ENCODE results near the gene SLC25A21.

SLC25A21 gene

DNA sequence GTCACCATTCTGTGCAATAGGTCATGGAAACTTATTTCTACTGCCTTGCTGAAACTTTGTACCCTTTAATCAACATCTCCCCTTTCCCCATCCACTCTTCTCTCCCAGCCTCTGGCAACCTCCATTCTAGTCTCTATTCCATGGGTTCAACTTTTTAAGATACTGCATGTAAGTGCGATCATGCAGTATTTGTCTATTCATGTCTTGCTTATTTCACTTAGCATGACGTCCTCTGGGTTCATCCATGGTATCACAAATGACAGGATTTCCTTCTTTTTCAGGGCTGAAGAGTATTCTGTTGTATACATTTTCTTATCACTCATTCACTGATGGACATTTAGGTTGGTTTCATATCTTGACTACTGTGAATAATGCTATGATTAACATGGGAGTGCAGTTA, 288.4 kb downstream of the SLC25A21 start:
- WGBS (ENCODE audit: insufficient coverage), result no CpG with 5 or more reads among the region's 2 CpGs
- no peaks in the 10 kb centered on the region for H3K27me3 ChIP-seq (replicated peaks in 2 of 5; ENCODE audit: control insufficient read depth in 4 of 5, insufficient read depth in 5 of 5, low read length in 4 of 5)
- no peaks in the 10 kb centered on the region for H3K4me1 ChIP-seq (ENCODE audit: control extremely low read depth in 1 of 4, control insufficient read depth in 4 of 4, insufficient read depth in 4 of 4, low read length in 3 of 4)
- peaks cover 0 to 3% (median 0%) of the 10 kb centered on the region in 5 experiments for H3K9me3 ChIP-seq (ENCODE audit: control extremely low read depth in 1 of 5, control insufficient read depth in 4 of 5, insufficient read depth in 2 of 5, low read depth in 1 of 5, low read length in 4 of 5)
- no peaks in the 10 kb centered on the region for H3K36me3 ChIP-seq (ENCODE audit: control insufficient read depth in 4 of 4, insufficient read depth in 4 of 4, low read length in 3 of 4)
- POLR2A ChIA-PET, result no interaction called here
- no peak overlapping the region for H3K27ac ChIP-seq (ENCODE audit: insufficient read depth in 1 of 2, low read depth in 1 of 2, low read length in 2 of 2, poor library complexity in 1 of 2, severe bottlenecking in 2 of 2)
- DNase-seq, result no peak
- CTCF ChIA-PET, result no interaction called here
- no peak overlapping the region for H3K4me3 ChIP-seq (ENCODE audit: control insufficient read depth in 1 of 7, extremely low read depth in 1 of 7, insufficient read depth in 4 of 7, low read depth in 2 of 7, low read length in 6 of 7)

DNA sequence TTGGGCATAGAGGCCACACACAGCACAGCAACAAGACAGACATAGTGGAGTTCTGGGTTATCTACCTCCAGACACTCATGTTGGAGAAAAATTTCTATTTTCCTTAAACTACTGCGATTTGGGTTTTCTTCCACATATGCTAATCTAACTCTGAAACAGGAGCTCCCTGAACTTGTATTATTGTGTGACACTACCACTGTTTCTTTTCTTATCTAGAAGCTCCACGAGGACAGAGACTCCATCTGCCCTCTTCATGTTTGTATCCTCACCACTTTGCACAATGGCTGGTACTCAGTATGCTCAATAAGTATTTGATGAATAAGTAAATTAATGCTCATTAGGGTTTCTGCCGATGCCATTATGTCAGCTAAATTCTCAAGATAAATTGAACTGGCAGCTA, 292.1 kb downstream of the SLC25A21 start:
- Histone ChIP-seq H3K27me3 (replicated peaks in 2 of 5; ENCODE audit: control insufficient read depth in 4 of 5, insufficient read depth in 5 of 5, low read length in 4 of 5) (peaks cover 0 to 2% (median 0%) of the 10 kb centered on the region in 5 experiments), H3K4me1 (ENCODE audit: control extremely low read depth in 1 of 4, control insufficient read depth in 4 of 4, insufficient read depth in 4 of 4, low read length in 3 of 4) (no peaks in the 10 kb centered on the region), H3K4me3 (ENCODE audit: control insufficient read depth in 1 of 7, extremely low read depth in 1 of 7, insufficient read depth in 4 of 7, low read depth in 2 of 7, low read length in 6 of 7) (no peak overlapping the region), H3K9me3 (ENCODE audit: control extremely low read depth in 1 of 5, control insufficient read depth in 4 of 5, insufficient read depth in 2 of 5, low read depth in 1 of 5, low read length in 4 of 5) (peaks cover 0 to 3% (median 0%) of the 10 kb centered on the region in 5 experiments), H3K27ac (ENCODE audit: insufficient read depth in 1 of 2, low read depth in 1 of 2, low read length in 2 of 2, poor library complexity in 1 of 2, severe bottlenecking in 2 of 2) (no peak overlapping the region), H3K36me3 (ENCODE audit: control insufficient read depth in 4 of 4, insufficient read depth in 4 of 4, low read length in 3 of 4) (no peaks in the 10 kb centered on the region)
- ChIA-PET POLR2A (no interaction called here), CTCF (no interaction called here)
- 80% methylated on average over 1 of the region's 3 CpGs for WGBS (ENCODE audit: insufficient coverage)
- no peak for DNase-seq

DNA sequence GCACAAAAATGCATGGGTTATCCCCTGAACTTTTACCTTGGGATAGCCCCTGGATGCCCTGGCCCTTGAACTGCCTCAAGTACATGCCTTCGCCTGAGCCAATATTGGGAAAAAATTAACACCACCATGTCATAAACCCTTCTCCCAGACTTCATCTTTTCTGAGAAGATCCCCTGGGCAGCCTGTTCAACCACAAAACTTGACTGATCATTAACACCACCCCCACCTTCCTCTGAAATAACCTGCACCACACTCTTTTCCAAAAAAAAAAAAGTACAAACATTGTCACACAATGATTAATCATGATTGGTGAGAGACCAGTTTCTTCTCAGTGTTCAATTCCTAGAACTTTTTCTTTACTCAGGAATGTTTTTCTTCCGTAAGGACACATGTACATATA, 292.8 kb downstream of the SLC25A21 start:
- 78% methylated on average over 2 of the region's 2 CpGs for WGBS (ENCODE audit: insufficient coverage)
- no peak overlapping the region for H3K4me3 ChIP-seq (ENCODE audit: control insufficient read depth in 1 of 7, extremely low read depth in 1 of 7, insufficient read depth in 4 of 7, low read depth in 2 of 7, low read length in 6 of 7)
- ChIA-PET CTCF (no interaction called here), POLR2A (no interaction called here)
- H3K9me3 ChIP-seq (ENCODE audit: control extremely low read depth in 1 of 5, control insufficient read depth in 4 of 5, insufficient read depth in 2 of 5, low read depth in 1 of 5, low read length in 4 of 5), result no peaks in the 10 kb centered on the region
- H3K4me1 ChIP-seq (ENCODE audit: control extremely low read depth in 1 of 4, control insufficient read depth in 4 of 4, insufficient read depth in 4 of 4, low read length in 3 of 4), result no peaks in the 10 kb centered on the region
- no peak overlapping the region for H3K27ac ChIP-seq (ENCODE audit: insufficient read depth in 1 of 2, low read depth in 1 of 2, low read length in 2 of 2, poor library complexity in 1 of 2, severe bottlenecking in 2 of 2)
- H3K36me3 ChIP-seq (ENCODE audit: control insufficient read depth in 4 of 4, insufficient read depth in 4 of 4, low read length in 3 of 4), result no peaks in the 10 kb centered on the region
- H3K27me3 ChIP-seq (replicated peaks in 2 of 5; ENCODE audit: control insufficient read depth in 4 of 5, insufficient read depth in 5 of 5, low read length in 4 of 5), result peaks cover 0 to 2% (median 0%) of the 10 kb centered on the region in 5 experiments
- no peak for DNase-seq

DNA sequence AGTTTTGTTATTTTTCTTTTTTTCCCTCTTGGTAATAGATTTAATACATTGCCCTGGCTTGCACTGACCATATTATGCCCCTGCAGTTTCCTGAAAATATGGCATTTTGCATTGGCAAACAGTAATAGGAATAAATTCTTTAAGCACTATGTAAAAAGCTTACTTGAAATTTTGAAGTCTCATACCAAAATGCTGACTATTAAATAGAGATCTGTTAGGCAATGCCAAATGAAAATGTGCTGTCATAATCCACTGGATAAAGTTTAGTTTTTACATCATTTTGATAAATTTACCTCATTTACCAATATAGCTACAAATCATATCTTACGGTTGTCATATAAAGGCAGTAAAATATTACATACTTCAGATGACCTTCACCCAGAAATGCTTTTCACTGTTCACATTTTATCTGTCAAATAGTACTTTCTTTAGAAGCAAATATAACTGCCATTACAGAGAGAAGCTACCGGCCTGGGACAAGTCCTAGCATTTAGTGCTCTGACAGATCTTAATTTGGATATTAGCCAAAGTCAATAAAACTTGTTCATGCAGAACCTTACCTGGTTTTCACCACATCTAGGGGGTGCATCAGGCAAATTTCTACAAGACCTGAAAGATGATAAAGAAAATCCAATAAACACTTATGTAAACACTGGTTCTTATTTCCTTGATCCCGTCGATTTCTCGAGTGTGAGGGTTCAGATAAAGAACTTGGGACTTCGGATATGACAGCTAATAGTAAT, 297.8 kb downstream of the SLC25A21 start:
- H3K27me3 ChIP-seq (replicated peaks in 2 of 5; ENCODE audit: control insufficient read depth in 4 of 5, insufficient read depth in 5 of 5, low read length in 4 of 5), result peaks cover 0 to 2% (median 0%) of the 10 kb centered on the region in 5 experiments
- H3K9me3 ChIP-seq (ENCODE audit: control extremely low read depth in 1 of 5, control insufficient read depth in 4 of 5, insufficient read depth in 2 of 5, low read depth in 1 of 5, low read length in 4 of 5), result no peaks in the 10 kb centered on the region
- H3K4me3 ChIP-seq (ENCODE audit: control insufficient read depth in 1 of 7, extremely low read depth in 1 of 7, insufficient read depth in 4 of 7, low read depth in 2 of 7, low read length in 6 of 7), result no peak overlapping the region
- 73% methylated on average over 5 of the region's 6 CpGs for WGBS (ENCODE audit: insufficient coverage)
- no peak overlapping the region for H3K27ac ChIP-seq (ENCODE audit: insufficient read depth in 1 of 2, low read depth in 1 of 2, low read length in 2 of 2, poor library complexity in 1 of 2, severe bottlenecking in 2 of 2)
- H3K36me3 ChIP-seq (ENCODE audit: control insufficient read depth in 4 of 4, insufficient read depth in 4 of 4, low read length in 3 of 4), result no peaks in the 10 kb centered on the region
- no peak for DNase-seq
- H3K4me1 ChIP-seq (ENCODE audit: control extremely low read depth in 1 of 4, control insufficient read depth in 4 of 4, insufficient read depth in 4 of 4, low read length in 3 of 4), result no peaks in the 10 kb centered on the region
- ChIA-PET POLR2A (no interaction called here), CTCF (interaction anchor here (0.6 kb wide), 1 partner anchor 944 kb away, joined by 3 read pairs; no protein-coding TSS in a partner anchor)

DNA sequence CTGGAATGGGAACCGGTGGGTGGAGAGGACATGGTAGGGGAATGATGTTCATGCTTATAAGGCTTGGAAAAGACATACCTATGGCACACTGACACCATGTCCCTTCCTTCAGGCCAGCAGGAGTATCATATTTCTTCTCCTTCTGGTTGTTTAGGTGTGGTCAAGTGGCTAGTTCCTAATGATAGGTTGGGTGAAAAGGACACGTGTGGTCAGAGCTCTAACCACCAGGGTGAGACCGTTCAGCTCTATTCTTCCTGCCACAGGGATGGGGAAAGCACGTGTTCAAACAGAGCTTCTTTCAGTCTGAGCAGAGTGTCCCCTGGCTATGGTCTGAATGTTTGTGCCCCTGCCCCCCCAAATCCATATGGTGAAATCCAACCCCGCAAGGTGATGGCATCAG, 301.6 kb downstream of the SLC25A21 start:
- POLR2A ChIA-PET, result no interaction called here
- 93% methylated on average over 4 of the region's 5 CpGs for WGBS (ENCODE audit: insufficient coverage)
- H3K4me1 ChIP-seq (ENCODE audit: control extremely low read depth in 1 of 4, control insufficient read depth in 4 of 4, insufficient read depth in 4 of 4, low read length in 3 of 4), result no peaks in the 10 kb centered on the region
- H3K9me3 ChIP-seq (ENCODE audit: control extremely low read depth in 1 of 5, control insufficient read depth in 4 of 5, insufficient read depth in 2 of 5, low read depth in 1 of 5, low read length in 4 of 5), result no peaks in the 10 kb centered on the region
- no peak overlapping the region for H3K4me3 ChIP-seq (ENCODE audit: control insufficient read depth in 1 of 7, extremely low read depth in 1 of 7, insufficient read depth in 4 of 7, low read depth in 2 of 7, low read length in 6 of 7)
- no peaks in the 10 kb centered on the region for H3K36me3 ChIP-seq (ENCODE audit: control insufficient read depth in 4 of 4, insufficient read depth in 4 of 4, low read length in 3 of 4)
- CTCF ChIA-PET, result no interaction called here
- no peak for DNase-seq
- no peak overlapping the region for H3K27ac ChIP-seq (ENCODE audit: insufficient read depth in 1 of 2, low read depth in 1 of 2, low read length in 2 of 2, poor library complexity in 1 of 2, severe bottlenecking in 2 of 2)
- peaks cover 0 to 4% (median 0%) of the 10 kb centered on the region in 5 experiments for H3K27me3 ChIP-seq (replicated peaks in 2 of 5; ENCODE audit: control insufficient read depth in 4 of 5, insufficient read depth in 5 of 5, low read length in 4 of 5)

DNA sequence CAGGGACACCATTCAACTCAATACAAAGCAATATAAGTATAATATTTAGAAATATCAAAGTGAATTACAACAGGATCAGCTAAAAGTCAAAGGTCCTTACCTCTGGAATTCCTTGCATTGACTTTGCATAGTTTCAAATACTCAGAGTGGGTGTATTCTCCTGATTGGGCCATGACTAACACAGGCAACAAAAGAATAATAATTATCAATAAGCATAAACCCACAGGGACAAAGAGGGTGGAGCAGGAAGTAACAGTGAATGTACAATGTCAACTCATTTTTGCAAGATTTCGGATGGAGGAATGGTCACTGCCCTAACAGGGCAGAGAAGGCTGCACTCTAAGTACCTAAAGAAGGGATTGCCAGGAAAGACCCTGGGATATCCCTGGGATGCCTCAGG, 303.3 kb downstream of the SLC25A21 start:
- CTCF ChIA-PET, result no interaction called here
- no peak overlapping the region for H3K4me3 ChIP-seq (ENCODE audit: control insufficient read depth in 1 of 7, extremely low read depth in 1 of 7, insufficient read depth in 4 of 7, low read depth in 2 of 7, low read length in 6 of 7)
- DNase-seq, result no peak
- no peaks in the 10 kb centered on the region for H3K36me3 ChIP-seq (ENCODE audit: control insufficient read depth in 4 of 4, insufficient read depth in 4 of 4, low read length in 3 of 4)
- no peak overlapping the region for H3K27ac ChIP-seq (ENCODE audit: insufficient read depth in 1 of 2, low read depth in 1 of 2, low read length in 2 of 2, poor library complexity in 1 of 2, severe bottlenecking in 2 of 2)
- POLR2A ChIA-PET, result no interaction called here
- H3K4me1 ChIP-seq (ENCODE audit: control extremely low read depth in 1 of 4, control insufficient read depth in 4 of 4, insufficient read depth in 4 of 4, low read length in 3 of 4), result no peaks in the 10 kb centered on the region
- WGBS (ENCODE audit: insufficient coverage), result 90% methylated on average over 1 of the region's 1 CpG
- H3K27me3 ChIP-seq (replicated peaks in 2 of 5; ENCODE audit: control insufficient read depth in 4 of 5, insufficient read depth in 5 of 5, low read length in 4 of 5), result peaks cover 0 to 4% (median 0%) of the 10 kb centered on the region in 5 experiments
- no peaks in the 10 kb centered on the region for H3K9me3 ChIP-seq (ENCODE audit: control extremely low read depth in 1 of 5, control insufficient read depth in 4 of 5, insufficient read depth in 2 of 5, low read depth in 1 of 5, low read length in 4 of 5)

DNA sequence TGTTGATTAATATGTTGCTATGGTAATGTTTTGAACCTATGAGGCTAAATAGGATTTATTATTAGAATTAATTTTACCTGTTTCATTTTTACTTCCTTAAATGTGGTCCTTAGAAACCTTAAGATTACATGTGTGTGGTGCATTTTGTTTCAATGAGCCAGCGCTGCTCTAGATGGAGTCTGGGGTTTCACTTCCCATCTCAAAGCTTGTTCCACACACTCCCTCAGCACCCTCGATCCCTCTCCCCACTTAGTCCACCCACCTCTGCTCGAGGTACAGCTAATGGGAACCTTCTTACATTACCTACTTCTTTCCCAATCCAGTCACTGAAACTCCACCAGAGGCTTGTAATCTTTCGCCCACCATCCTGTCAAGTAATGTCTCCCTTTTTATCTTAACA, 305.5 kb downstream of the SLC25A21 start:
- ChIA-PET CTCF (no interaction called here), POLR2A (no interaction called here)
- H3K27me3 ChIP-seq (replicated peaks in 2 of 5; ENCODE audit: control insufficient read depth in 4 of 5, insufficient read depth in 5 of 5, low read length in 4 of 5), result peaks cover 0 to 4% (median 0%) of the 10 kb centered on the region in 5 experiments
- H3K36me3 ChIP-seq (ENCODE audit: control insufficient read depth in 4 of 4, insufficient read depth in 4 of 4, low read length in 3 of 4), result no peaks in the 10 kb centered on the region
- no peak overlapping the region for H3K4me3 ChIP-seq (ENCODE audit: control insufficient read depth in 1 of 7, extremely low read depth in 1 of 7, insufficient read depth in 4 of 7, low read depth in 2 of 7, low read length in 6 of 7)
- H3K9me3 ChIP-seq (ENCODE audit: control extremely low read depth in 1 of 5, control insufficient read depth in 4 of 5, insufficient read depth in 2 of 5, low read depth in 1 of 5, low read length in 4 of 5), result no peaks in the 10 kb centered on the region
- WGBS (ENCODE audit: insufficient coverage), result 93% methylated on average over 4 of the region's 4 CpGs
- no peak for DNase-seq
- H3K4me1 ChIP-seq (ENCODE audit: control extremely low read depth in 1 of 4, control insufficient read depth in 4 of 4, insufficient read depth in 4 of 4, low read length in 3 of 4), result no peaks in the 10 kb centered on the region
- H3K27ac ChIP-seq (ENCODE audit: insufficient read depth in 1 of 2, low read depth in 1 of 2, low read length in 2 of 2, poor library complexity in 1 of 2, severe bottlenecking in 2 of 2), result no peak overlapping the region

Data from common myeloid progenitor, CD34-positive (primary cell).